NCI-H748 treated with DMSO at 0.1 percent for 48 hours (cell line): ENCODE results near the gene HECTD4.

Source experiments
- DNase-seq: peaks from one replicate; lab custom pipeline; 2025; lab: John Stamatoyannopoulos, UW

The HECTD4 gene

DNA sequence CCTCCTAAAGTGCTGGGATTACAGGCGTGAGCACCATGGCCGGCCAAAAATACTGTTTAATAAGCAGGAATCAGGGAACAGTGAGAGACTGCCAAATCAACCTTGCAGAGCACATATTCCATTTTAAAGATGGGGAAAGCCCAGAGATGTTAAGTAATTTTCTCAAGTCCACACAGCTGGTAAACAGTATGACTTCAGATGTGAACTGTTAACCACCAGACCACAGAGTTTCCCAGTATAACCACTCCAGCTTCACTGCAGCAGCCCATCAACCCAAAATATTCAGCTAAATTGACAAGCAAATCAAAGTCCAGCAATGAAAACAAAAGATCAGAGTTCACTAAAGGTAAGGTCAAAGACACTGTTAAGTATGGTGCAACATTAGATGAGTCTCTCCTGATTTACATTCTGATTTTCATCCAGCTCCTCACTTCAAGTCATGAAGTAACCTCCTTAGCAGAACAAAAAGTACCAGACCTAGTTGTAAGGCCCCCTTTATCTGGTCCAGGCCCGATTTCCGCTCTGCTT, 174.8 kb downstream of the HECTD4 start:
- DNase-seq: no peak

DNA sequence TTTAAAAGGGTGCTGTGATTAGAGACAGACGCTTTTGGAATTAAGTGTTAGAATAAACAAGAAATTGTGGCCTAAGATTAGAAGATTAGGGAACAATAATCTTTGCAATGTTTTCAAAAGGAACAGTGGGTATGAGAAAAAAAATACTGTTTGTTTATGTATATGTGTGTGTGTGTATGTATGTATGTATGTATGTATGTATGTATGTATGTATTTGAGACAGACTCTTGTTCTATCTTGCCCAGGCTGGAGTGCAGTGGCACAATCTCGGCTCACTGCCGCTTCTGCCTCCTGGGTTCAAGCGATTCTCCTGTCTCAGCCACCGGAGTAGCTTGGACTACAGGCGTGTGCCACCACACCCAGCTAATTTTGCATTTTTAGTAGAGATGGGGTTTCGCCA, 175.3 kb downstream of the HECTD4 start:
- no peak for DNase-seq

DNA sequence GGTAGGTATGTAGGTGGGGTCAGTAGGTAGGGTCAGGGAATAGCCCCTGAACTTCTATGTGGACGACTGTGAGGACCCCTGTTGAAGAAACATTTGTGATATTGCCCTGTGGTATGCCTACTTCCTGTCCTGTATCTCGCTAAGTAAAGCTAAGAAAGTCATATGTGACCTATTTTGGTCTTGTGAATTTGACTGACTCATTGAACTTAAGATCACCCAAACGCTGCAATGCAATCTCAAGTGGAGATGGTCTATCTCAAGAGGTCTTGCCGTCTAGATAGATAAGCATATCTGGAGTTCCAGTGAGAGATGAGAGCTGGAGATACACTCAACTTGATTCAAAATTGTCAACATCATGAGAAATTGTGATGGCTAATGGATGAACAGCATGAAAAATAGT, 183.1 kb downstream of the HECTD4 start:
- DNase-seq: no peak

DNA sequence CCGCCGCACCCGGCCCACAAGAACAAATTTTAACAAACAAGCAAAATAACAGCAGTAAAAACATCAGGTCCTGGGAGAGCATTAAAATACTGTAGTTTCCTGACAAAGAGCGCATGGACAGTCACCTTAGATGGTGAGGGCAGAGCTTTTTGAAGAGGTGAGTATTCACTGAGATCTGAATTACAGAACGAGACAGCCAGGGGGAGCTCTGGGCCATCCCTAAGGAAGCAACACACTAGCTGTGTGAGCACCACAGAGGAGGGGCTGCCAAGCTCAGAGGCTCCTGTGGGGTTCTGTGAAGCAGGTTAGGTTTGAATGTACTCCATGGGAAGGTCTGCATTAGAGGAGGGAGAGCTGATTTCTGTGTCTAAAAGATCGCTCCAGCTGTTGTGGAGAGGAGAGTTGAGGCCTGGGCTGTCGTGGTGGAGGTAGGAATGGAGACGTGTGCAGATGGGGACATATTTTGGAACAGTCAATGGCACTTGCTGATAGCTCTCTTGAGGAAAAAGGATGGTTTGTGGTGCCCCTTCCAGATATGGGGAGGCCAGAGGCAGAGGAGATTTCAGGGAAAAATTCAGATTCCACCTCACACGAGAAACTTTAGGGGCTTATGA, 184.0 kb downstream of the HECTD4 start:
- DNase-seq: peak; percentile 41

DNA sequence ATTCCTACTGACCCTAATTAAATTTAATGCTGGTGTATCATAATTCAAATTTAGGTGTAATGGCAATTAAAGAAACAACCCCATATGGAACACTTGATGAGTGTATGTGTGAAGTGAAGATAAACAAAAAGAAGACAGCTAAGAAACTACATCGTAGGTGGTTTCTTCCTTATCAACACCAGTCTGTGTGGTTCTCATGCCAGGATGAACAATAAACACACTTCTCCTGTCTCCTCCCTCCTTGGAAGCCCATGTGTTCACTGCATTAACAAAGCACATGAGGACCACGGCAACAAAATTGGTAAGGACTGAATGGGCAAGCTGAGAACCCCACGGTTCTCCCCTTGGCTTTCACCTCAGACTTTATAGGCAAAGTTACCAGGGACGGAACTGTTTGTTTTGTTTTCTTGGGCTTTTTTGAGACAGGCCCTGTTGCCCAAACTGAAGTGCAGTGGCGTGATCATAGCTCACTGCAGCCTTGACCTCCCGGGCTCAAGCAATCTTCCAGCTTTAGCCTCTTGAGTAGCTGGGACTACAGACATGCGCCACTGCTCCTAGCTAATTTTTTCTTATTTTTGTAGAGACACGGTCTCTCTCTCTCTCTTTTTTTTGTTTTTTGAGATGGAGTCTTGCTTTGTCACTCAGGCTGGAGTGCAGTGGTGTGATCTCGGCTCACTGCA, 185.9 kb downstream of the HECTD4 start:
- no peak for DNase-seq

DNA sequence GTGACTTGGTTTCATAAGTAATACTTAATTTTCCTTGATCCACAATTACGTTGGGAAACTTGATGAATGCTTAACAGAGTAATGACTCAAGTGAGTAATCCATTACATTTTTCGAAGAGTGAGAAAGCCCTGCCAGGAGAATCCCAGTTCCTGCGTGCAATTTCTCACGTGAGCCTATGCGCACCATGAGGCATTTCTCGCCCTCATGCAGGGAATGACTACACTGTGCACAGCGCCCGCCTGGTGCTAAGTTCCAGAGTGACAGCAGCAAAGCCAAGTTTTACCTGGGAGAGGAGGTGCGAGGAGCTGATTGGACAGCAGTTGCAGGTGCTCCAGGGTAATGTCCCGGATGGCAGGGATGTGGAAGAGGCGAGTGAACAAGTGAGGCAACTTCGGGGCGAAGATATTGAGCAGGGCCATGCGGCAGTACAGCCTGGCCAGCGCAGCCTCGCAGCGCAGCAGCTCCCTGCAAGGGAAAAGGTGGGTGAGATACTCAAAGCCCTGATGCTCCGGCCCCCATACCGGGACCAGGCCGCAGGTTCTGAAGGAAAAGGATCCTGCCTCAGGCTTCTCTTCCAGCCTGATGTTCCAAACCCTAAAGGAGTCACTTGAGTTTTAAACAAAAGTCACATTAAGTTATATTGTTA, 187.5 kb downstream of the HECTD4 start:
- no peak for DNase-seq

DNA sequence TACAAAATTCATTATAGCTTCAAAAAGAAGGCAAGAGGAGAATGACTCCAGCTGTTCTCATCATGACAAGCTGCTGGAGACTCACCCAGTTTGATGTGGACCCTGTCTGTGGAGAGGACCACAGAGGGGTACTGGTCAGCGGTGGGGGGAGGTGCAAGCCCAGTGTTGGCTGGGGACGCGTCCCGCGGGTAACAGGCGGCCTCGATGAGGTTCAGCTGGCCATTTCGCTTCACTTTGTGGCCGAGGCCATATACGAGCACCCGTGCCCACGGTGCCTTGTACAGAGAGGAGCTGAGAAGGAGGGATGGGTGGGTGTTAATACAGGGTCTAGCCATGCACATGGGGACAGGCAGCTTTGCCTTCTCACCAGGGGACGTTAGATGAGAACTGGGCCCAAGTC, 189.8 kb downstream of the HECTD4 start:
- no peak for DNase-seq

DNA sequence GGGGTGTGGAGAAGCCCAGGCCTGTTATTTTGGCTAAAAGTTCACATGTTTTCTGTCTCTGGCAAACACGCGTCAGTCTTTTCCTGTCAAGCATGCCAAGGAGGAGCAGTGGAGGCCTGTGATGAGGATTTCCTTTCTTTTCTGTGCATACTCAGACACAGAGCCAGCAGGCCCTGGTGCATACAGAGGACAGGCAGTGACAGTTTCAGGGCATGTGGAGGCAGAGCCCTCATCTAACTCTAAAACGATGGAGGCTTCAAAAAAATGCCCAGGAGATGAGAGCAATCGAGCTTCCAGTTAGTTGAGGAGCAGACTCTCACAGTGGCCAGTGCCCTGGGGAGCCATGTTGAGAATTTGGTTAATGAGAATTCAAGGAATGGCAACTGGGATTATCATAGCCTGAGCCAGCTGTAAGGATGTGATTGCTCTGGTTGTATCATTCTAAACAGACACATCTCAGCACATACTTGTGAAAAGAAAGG, 190.3 kb downstream of the HECTD4 start:
- no peak for DNase-seq

DNA sequence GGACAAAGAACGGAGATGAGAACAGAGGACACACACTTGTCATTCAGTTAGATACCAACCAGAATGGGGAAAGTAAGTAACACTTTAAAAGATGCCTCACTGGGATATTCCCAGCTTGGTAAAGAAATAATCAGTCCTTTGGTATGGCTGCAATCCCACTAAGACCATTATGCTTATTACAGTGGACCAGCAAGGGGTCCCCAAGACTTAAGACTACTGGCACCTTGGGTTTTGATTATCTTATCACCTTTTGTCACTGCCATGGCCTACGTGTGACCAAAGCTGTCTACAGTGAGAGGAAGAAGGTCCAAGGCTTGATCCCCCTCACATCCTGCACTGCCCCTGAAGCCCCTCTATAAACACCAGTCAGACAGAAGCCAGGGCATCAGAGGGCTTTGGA, 191.0 kb downstream of the HECTD4 start:
- no peak for DNase-seq

DNA sequence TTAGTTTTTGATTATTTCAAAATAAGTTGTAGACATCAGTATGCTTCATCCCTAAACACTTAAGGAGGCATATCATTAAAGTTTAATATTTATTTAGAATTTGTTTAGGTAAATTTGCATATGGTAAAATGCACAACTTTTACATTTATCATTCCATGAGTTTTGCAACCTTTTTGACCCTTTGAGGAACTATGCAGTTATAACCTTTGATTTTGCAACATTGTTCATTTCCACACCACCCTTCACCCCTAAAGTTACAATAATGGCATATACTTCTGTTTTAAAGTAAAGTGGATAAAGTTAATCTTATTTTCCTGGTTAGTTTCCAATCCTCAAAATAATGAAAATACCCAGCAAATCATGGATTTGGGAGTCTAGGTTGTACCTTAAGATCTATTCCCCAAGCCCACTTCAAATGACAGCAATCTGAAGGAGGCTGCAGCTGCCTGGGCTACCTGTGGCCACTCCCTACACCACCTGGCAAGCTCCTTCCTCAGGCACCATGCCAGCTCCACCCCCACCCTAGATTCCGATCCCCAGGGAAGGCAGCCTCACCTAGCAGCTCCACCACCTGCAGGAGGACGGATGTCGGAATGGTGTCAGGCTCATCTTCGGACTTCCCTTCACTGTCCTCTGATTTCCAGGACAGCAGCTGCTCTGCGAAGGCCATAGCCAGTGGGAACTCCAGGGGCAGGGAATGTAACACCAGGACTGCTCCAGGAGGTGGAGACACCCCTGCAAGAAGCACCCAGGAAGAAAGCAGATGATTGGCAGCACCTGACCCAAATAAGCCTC, 191.8 kb downstream of the HECTD4 start:
- no peak for DNase-seq

DNA sequence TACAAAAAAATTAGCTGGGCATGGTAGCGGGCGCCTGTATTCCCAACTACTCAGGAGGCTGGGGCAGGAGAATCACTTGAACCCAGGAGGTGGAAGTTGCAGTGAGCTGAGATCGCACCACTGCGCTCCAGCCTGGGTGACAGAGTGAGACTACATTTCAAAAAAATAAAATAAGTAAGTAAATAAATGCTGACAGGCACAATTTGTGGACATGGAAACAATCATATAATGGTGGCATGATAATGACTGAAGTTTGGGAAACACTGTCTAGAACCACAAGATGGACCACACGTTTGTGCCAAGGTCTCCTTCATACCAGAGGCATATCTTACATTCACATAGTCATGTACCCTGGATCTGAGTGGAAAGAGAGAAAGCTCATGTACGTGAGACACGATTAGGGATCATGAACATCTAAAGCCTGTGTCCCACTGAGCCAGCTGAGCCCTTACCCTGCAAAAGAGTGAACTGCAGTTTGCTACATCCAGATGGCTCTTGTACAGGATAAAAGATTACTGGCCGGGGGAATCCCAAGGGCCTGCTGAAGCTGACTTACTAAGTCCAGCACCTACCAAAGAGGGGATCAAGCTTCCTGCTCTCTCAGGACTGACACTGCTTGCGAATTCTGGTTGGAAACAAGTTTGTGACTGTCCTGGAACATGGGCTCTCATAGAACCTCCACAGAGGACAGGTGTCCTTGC, 194.0 kb downstream of the HECTD4 start:
- no peak for DNase-seq

DNA sequence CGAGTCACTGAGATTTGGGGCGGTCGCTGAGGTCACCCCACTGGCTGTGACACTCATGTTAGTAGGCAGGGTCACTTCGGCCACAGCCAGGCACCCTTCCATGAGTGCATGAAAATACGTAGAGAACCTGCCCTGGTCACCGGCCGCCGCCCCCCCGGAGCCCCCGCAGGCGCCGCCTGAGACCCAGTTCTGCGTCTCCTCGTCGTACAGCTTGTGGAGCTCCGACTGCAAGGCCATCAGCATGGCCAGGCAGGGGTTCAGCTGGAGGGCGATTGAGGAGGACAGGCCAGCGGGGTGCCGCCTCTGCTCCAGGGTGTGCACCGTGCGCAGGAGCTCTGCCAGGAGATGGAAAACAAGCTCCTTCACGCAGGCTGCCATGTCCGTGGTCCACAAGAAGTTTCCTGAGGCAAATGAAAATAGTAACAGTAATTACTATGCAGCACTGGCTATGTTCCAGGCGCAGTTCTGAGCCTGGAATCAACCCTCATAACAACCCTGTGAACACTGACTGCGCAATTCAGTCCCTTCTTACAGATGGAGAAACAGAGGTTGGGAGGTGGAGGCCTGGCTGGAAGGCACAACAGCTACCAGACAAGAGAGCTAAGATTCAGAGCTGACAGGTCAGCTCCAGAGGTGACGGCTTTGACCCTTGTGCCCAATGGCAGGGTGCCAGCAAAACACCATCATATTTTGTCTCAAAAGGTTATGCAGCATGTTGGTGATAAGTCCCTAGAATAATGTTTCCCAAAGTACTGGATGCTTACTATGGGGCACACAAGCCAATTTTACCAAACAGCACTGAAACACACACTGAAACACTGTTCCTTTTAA, 196.9 kb downstream of the HECTD4 start:
- DNase-seq: no peak

DNA sequence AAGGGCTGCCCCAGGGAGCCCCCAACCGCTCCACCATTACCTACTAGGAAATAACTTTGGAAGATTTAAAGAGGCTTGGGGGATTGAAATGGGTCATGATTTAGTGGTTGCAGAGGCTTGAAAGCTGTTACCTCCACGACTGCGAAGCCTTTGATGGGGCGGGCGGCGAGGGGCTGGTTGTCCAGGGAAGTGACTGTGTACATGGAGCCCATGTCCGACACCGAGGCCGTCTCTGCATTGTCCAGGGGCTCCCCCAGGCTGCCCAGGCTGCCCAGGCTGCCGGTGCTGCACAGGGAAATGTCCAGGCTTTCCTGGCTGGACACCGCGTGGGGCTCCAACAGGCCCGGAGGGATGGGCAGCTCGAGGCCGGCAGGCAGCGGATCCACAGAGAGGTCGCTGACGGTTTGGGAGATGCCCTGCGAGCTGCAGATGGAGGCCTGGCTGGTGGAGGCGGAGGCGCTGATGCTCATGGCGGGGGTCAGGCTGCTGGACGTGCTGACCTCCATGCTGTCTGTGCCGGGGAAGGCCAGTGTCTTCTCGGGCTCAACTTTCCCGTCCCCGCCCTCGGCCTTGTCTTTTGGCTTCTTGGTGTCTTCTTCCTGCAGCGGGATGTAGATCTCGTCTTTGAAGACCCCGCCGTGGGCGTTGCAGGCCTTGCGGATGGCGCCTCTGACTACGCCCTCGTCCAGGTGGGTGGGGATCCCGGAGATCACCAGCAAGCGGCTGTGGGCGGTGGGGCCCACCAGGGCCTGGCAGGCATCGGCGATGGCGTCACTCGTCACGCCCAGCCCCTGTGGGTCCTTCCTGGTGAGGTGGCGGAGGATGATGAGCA, 198.0 kb downstream of the HECTD4 start:
- DNase-seq: no peak

DNA sequence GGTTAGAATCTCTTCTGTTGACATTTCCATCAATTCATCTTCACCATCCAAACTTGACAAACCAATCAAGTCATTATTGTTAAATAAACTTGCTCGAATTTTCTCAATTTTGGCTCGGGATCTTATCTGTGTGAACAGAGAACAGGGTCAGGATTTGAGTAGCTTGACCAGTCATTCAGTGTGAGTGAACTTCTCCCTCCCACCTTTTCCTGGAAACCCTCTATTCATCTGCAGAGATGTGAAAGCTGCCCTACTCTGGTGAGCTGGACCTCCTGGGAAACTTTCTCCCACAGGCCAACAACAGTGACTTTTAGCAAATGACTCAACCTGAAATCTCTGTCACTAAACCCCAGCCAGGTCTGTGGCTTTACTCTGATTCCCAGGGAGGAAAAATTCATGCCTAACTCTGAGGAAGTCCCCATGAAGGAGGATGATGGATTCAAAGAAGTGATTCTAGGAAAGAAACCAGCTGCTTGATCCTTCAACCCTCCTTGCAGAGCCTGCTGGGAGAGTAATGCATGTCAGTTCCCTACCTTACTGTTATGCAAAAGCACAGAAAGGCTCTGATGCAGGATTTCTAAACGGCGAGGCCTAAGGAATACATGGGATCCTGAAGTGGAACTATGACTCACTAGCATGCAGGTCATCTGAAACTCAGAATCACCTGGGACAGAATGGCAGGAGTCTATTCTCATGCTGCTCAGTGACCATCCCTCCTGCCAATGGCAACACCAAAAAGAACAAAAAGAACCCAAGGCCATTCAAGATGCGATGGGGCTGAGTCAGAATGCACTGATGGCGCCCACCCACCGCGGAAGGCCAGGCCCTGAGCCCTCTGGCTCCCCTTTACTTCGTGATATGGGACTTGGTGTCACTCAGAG, 198.8 kb downstream of the HECTD4 start:
- DNase-seq: no peak

DNA sequence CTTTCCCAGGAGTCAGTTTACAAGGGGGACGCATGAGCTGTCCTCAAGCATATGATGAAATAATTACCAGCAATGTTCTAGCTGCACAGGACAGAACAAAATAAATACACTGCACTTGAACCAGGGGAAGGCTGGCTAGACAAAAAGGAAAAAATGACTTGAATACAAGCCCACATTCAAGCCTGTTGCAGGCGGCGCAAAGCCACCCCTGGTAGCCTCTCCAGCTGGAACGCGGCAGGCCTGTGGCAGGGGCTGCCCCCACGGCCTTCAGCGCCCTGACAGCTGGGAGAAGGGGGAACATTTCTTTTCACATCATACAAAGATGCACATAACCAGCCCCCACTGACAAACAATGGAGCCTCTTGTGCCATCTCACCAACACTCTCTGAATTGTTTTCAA, 199.7 kb downstream of the HECTD4 start:
- no peak for DNase-seq

DNA sequence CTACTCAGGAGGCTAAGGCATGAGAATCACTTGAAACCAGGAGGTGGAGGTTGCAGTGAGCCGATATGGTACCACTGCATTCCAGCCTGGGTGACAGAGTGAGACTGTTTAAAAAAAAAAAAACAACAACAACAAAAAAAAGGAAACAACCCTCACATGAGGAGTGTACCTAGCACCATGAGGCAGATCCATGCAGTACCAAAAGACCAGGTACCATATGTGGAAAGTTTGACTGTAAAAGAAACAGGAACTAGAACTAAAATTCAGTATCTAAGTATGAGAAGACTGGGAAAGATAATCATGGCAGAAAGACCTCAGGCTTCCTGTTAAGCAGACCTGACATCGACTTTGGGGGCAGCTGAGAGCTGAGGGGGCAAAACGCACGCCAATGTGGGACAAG, 201.8 kb downstream of the HECTD4 start:
- DNase-seq: no peak

DNA sequence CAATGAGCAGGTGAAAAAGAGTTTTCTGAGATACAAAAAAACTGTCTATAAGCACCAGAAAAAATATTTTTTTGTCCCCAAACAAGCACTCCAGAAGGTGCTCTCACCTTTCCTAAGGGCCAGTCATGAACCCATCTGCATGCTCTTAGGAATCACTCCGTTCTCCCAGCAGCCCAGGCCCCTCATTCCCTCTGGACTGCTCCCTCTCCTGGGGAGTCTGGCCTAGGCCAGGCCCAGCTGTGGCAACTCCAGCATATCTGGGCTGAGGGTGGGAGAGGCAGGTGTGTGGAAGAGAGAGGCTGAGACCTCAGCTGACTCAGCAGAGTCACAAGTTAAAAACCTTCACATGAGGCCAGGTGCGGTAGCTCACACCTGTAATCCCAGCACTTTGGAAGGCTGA, 202.3 kb downstream of the HECTD4 start:
- no peak for DNase-seq

DNA sequence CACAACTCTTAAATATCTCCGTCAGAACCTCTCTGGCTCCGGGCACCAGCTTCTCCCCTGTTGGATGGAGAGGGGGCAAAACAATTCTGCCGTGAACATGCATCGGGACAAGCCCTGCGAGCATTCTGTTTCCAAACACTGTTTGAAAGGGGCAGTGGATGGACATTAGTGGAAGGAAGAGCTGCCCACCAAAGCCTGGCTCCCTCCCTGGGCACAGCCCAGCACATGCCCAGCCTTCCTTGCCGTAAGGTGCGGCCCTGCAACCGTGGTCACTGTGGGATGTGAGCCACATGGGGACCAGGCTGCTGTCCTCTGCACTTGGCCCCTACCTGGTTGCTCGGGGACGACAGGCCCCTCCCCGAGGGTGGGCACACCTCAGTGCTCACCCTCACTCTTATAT, 202.9 kb downstream of the HECTD4 start:
- DNase-seq: no peak

DNA sequence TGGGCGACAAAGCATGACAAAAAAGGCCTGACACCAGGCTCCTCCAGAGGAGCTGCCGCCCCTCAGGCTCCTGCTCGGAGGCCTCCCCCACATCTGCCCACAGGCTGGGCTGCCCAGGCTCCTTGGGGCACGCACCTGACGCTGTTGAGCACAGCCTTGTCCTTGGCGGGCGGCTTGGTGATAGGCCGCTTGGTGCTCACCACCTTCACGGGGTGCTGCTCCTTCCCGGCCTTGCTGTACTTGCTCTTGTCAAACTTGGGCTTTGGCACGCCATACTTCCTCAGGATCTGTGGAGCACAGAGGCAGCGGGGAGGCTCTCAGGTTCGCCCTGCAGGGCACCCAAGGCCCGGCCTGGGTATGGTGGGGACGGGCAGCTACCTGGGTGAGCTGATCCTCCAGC, 203.4 kb downstream of the HECTD4 start:
- no peak for DNase-seq
